Kidney (tissue), 22 donors: ENCODE measurements around the gene GABARAPL1. TPM values are rescaled to one million over a fixed set of nuclear protein-coding genes. Genes with fewer than 3 reads are reported as not detected.
A peak's percentile ranks its signal among the peaks of the same experiment; 100 is the strongest.

Experiments
- DNase-seq, 5 donors: peaks; one replicate each; pipeline ENCODE4 v3.0.0-alpha.2; 2013 to 2020
- FAIRE-seq: peaks from 2 replicates; lab custom pipeline; 2012; peaks lifted over from hg19 to GRCh38; lab: Jason Lieb, UNC
- H3K27ac ChIP-seq, 2 donors: one replicate each; pipeline ENCODE4 v1.7.0; 2013; ENCODE audit warnings: low read depth in 2 of 2, low read length in 2 of 2, inconsistent platforms in 1 of 2
- H3K27me3 ChIP-seq: one replicate; pipeline ENCODE4 v1.7.1; 2013; ENCODE audit warnings: low read length, inconsistent platforms; ENCODE audit not compliant: control insufficient read depth, insufficient read depth
- H3K36me3 ChIP-seq, 3 donors: one replicate each; pipeline versions ENCODE4 v1.7.0 to v1.7.1; 2013; ENCODE audit warnings: low read length in 3 of 3, control low read depth in 1 of 3, inconsistent platforms in 1 of 3; ENCODE audit not compliant: insufficient read depth in 3 of 3, control insufficient read depth in 2 of 3
- H3K4me1 ChIP-seq, 3 donors: one replicate each; pipeline versions ENCODE4 v1.7.0 to v1.7.1; 2013; ENCODE audit warnings: low read length in 3 of 3, inconsistent platforms in 1 of 3, low read depth in 1 of 3; ENCODE audit not compliant: control insufficient read depth in 2 of 3, insufficient read depth in 2 of 3
- H3K4me3 ChIP-seq, 3 donors: one replicate each; pipeline versions ENCODE4 v1.7.0 to v1.8.1; 2013; ENCODE audit warnings: low read length in 3 of 3, control low read depth in 1 of 3, inconsistent platforms in 1 of 3
- H3K9ac ChIP-seq, 3 donors: one replicate each; pipeline versions ENCODE4 v1.7.0 to v1.7.1; 2013; ENCODE audit warnings: low read length in 3 of 3, control low read depth in 1 of 3, inconsistent platforms in 1 of 3
- H3K9me3 ChIP-seq, 3 donors: one replicate each; pipeline versions ENCODE4 v1.7.0 to v1.7.1; 2013; ENCODE audit warnings: low read length in 3 of 3, control low read depth in 1 of 3, inconsistent platforms in 1 of 3; ENCODE audit not compliant: control insufficient read depth in 2 of 3, insufficient read depth in 1 of 3
- CTCF ChIP-seq: IDR thresholded peaks from 3 replicates; pipeline ENCODE4 v1.5.1; 2012; ENCODE audit warnings: mild to moderate bottlenecking, moderate library complexity, borderline replicate concordance; ENCODE audit not compliant: insufficient read depth; ENCODE audit errors: extremely low read depth
- intact Hi-C: fragments of 100-400 bp; cut with DNase I; formaldehyde crosslinking; loops from one replicate; pipeline ENCODE4 v1.11.1; 2022
- long read RNA-seq, 10 donors: library from polyadenylated mRNA in 1 of 10; unstranded in 1 of 10; transcript quantifications; one replicate each; pipeline ENCODE4 v2.0.0 and lab custom pipeline, GENCODE V29; 2021 to 2026
- polyA plus RNA-seq: library from polyadenylated mRNA; stranded (reverse); fragments of 350-450 nt; fragmentation: Illumina TruSeq; extraction: RNeasy Lipid Tissue Mini Kit (QIAGEN cat#74804); gene quantifications from one replicate; pipeline ENCODE4 v1.2.3, GENCODE V29; 2014; ENCODE audit warnings: low read depth, low replicate concordance; ENCODE audit not compliant: insufficient read depth
- total RNA-seq: library from RNA; stranded (reverse); fragmentation: NEBNext Ultra II Directional; extraction: Animal tissue kit (Norgen Biotek cat#: 25700); gene quantifications from one replicate; pipeline ENCODE4 v1.2.1, GENCODE V29; 2021
- donor health status: control.
- donor health status: control.
- donor health status: control.
- donor health status: control.
- donor health status: control.
- donor health status: DM: yes; HTN: yes; CAD: no.
- donor health status: Normal renal cell carcinoma (clear cell type).

Gene GABARAPL1
- total RNA-seq (142 TPM), polyA plus RNA-seq (454 TPM)
- long read RNA-seq, donor 1, transcript GABARAPL1-201 (4 exons, 1,957 nt), result major isoform, 13 of 15 reads
- long read RNA-seq, donor 1, partial matches to known transcripts, result 0 of 15 reads
- long read RNA-seq, donor 1, other reads (novel, unspliced or antisense), result 0 of 15 reads
- long read RNA-seq, donor 2, transcript GABARAPL1-201 (4 exons, 1,957 nt), result major isoform, 23 of 23 reads
- long read RNA-seq, donor 2, partial matches to known transcripts, result 0 of 23 reads
- long read RNA-seq, donor 2, other reads (novel, unspliced or antisense), result 0 of 23 reads
- long read RNA-seq, donor 3, transcript GABARAPL1-201 (4 exons, 1,957 nt), result major isoform, 39 of 43 reads
- long read RNA-seq, donor 3, partial matches to known transcripts, result 0 of 43 reads
- long read RNA-seq, donor 3, other reads (novel, unspliced or antisense), result 0 of 43 reads
- long read RNA-seq, donor 4, transcript GABARAPL1-201 (4 exons, 1,957 nt), result major isoform, 15 of 18 reads
- long read RNA-seq, donor 4, partial matches to known transcripts, result 0 of 18 reads
- long read RNA-seq, donor 4, other reads (novel, unspliced or antisense), result 0 of 18 reads
- long read RNA-seq, donor 5, result 0 reads
- long read RNA-seq, donor 6, transcript GABARAPL1-201 (4 exons, 1,957 nt), result major isoform, 14 of 15 reads
- long read RNA-seq, donor 6, partial matches to known transcripts, result 0 of 15 reads
- long read RNA-seq, donor 6, other reads (novel, unspliced or antisense), result 0 of 15 reads
- long read RNA-seq, donor 7, transcript GABARAPL1-201 (4 exons, 1,957 nt), result major isoform, 42 of 71 reads
- long read RNA-seq, donor 7, partial matches to known transcripts, result 23 of 71 reads
- long read RNA-seq, donor 7, other reads (novel, unspliced or antisense), result 2 of 71 reads
- long read RNA-seq, donor 8, transcript GABARAPL1-201 (4 exons, 1,957 nt), result major isoform, 11 of 12 reads
- long read RNA-seq, donor 8, partial matches to known transcripts, result 0 of 12 reads
- long read RNA-seq, donor 8, other reads (novel, unspliced or antisense), result 0 of 12 reads
- long read RNA-seq, donor 9, transcript GABARAPL1-201 (4 exons, 1,957 nt), result major isoform, 10 of 12 reads
- long read RNA-seq, donor 9, partial matches to known transcripts, result 0 of 12 reads
- long read RNA-seq, donor 9, other reads (novel, unspliced or antisense), result 0 of 12 reads
- long read RNA-seq, donor 10, transcript GABARAPL1-201 (4 exons, 1,957 nt), result major isoform, 19 of 23 reads
- long read RNA-seq, donor 10, partial matches to known transcripts, result 0 of 23 reads
- long read RNA-seq, donor 10, other reads (novel, unspliced or antisense), result 0 of 23 reads

- DNase-seq (peak; percentile 85 to 95 (median 92)), FAIRE-seq (no peak)
- Histone ChIP-seq H3K4me3 (peak within 1 kb of the TSS; percentile 90 to 100 (median 98)), H3K36me3 (peaks cover 0 to 5% (median 0%) of the 10 kb centered on the region in 3 donors), H3K9ac (peak within 1 kb of the TSS; percentile 89 to 100 (median 96)), H3K9me3 (no peaks in the 10 kb centered on the region), H3K27ac (peak within 1 kb of the TSS; percentile 99 to 100), H3K27me3 (no peaks in the 10 kb centered on the region), H3K4me1 (peaks cover 0 to 5% (median 0%) of the 10 kb centered on the region in 3 donors)
- intact Hi-C loops, result no loop called here
- no peak for TF ChIP-seq CTCF
These were observed at the start of gene GABARAPL1 for GRCh38 chr12:10212739-10213131. GABARAPL1 (plus strand) TSS chr12:10212877; CDS start chr12:10213130, 253 bp downstream.

- H3K36me3 ChIP-seq, result no peaks in the 10 kb centered on the region
- TF ChIP-seq CTCF, result no peak
- DNase-seq (no peak), FAIRE-seq (no peak)
- no peaks in the 10 kb centered on the region for H3K27me3 ChIP-seq
- H3K9me3 ChIP-seq, result no peaks in the 10 kb centered on the region
- H3K4me1 ChIP-seq, result no peaks in the 10 kb centered on the region
- intact Hi-C loops, result no loop called here
- no peak overlapping the region for H3K27ac ChIP-seq
- no peak overlapping the region for H3K9ac ChIP-seq
- H3K4me3 ChIP-seq, result no peak overlapping the region
These were observed 49.6 kb upstream of the GABARAPL1 start for GRCh38 chr12:10163084-10163483.

- no peak for TF ChIP-seq CTCF
- no peak for DNase-seq
- Histone ChIP-seq H3K36me3 (no peaks in the 10 kb centered on the region), H3K4me1 (no peaks in the 10 kb centered on the region), H3K9ac (no peak overlapping the region), H3K4me3 (no peak overlapping the region), H3K27ac (no peak overlapping the region), H3K9me3 (no peaks in the 10 kb centered on the region), H3K27me3 (no peaks in the 10 kb centered on the region)
- no peak for FAIRE-seq
- intact Hi-C loops, result no loop called here
These were observed 47.3 kb upstream of the GABARAPL1 start for GRCh38 chr12:10165421-10165820.
